Measurements from ENCODE around the gene NSD1. TPM values are rescaled to one million over a fixed set of nuclear protein-coding genes. Genes with fewer than 3 reads are reported as not detected.
A peak's percentile ranks its signal among the peaks of the same experiment; 100 is the strongest.

Gene NSD1
- total RNA-seq, 1 experiment from 2014 or later = 58.8 TPM

DNA sequence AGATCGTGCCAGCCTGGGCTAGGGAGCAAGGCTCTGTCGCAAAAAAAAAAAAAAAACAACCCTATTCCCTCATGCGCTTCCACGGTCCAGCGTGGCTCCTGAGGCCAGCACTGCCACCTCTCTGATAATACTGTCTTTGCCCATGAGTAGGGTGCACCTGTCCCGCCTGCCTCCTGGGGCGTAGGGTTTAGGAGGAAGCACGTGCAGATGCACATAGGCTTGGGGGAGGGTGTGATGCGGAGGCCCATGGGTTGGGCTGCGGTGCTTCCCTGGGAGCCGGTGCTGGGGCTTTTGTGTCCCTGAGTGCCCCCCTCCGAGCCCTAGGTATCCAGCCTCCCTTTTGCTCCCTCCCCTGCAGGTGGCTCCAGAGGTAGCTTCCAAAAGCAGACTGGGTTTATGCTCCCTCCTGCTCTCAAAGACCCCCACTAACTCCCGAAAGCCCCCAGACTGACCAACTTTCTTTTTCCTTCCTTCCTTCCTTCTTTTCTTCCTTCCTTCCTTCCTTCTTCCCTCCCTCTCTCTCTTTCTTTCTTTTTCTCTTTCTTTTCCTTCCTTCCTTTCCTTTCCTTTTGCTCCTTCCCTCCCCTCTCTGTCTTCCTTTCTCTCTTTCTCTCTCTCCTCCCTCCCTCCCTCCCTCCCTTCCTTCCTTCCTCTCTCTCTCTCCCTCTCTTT lies 34.0 kb upstream of the NSD1 start:
- no peaks in the 10 kb centered on the region for H3K9me2 ChIP-seq (ENCODE audit: insufficient read depth)
- ATAC-seq (peak; percentile 48), DNase-seq (ENCODE audit: low read depth, low spot score) (no peak)
- no peaks in the 10 kb centered on the region for H3K27me3 ChIP-seq (ENCODE audit: insufficient read depth, low read length)
- ChIA-PET RAD21 (ENCODE audit: low non-redundant PET in 1 of 2, low total read pairs in 2 of 2, uncharacterized antibody in 2 of 2, unreplicated experiment in 2 of 2) (no interaction called here), CTCF (no interaction called here), POLR2A (no interaction called here)
- no peak overlapping the region for H3K9ac ChIP-seq (ENCODE audit: low read length)
- H3K36me3 ChIP-seq (ENCODE audit: control insufficient read depth in 1 of 2, insufficient read depth in 2 of 2, low read length in 2 of 2) = 0 out of 4 replicates have a peak, but pooled peaks cover 0 to 2% of the 10 kb centered on the region in 2 experiments
- no peak overlapping the region for H2AFZ ChIP-seq (ENCODE audit: low read depth, low read length, poor library complexity, severe bottlenecking)
- intact Hi-C loops (cut with micrococcal nuclease) = no loop called here
- H3K27ac ChIP-seq (ENCODE audit: low read depth, low read length) = no peak overlapping the region
- peaks cover 0 to 6% of the 10 kb centered on the region in 2 experiments; a peak in 1 of 4 replicates for H3K4me1 ChIP-seq (ENCODE audit: control insufficient read depth in 1 of 2, insufficient read depth in 2 of 2, low read length in 2 of 2)
- H3K9me3 ChIP-seq (ENCODE audit: control insufficient read depth in 1 of 2, insufficient read depth in 1 of 2, low read depth in 1 of 2, low read length in 2 of 2) = no peaks in the 10 kb centered on the region
- H3K4me3 ChIP-seq (replicated peaks in 1 of 2; ENCODE audit: low read depth in 1 of 2, low read length in 2 of 2) = no peak overlapping the region
- BruUV-seq (replicated peaks) = no TSS peak
- no peaks in the 10 kb centered on the region for H4K20me1 ChIP-seq (ENCODE audit: insufficient read depth)
- H3K79me2 ChIP-seq (ENCODE audit: insufficient read depth, low read length) = no peaks in the 10 kb centered on the region
- H3K4me2 ChIP-seq (ENCODE audit: low read length) = no peak overlapping the region
- no peak for TF ChIP-seq YY1 (IDR thresholded peaks at IDR 0.05; ENCODE audit: extremely low read depth, insufficient replicate concordance, low read depth, low read length)
- TF ChIP-seq, protein P1, sequence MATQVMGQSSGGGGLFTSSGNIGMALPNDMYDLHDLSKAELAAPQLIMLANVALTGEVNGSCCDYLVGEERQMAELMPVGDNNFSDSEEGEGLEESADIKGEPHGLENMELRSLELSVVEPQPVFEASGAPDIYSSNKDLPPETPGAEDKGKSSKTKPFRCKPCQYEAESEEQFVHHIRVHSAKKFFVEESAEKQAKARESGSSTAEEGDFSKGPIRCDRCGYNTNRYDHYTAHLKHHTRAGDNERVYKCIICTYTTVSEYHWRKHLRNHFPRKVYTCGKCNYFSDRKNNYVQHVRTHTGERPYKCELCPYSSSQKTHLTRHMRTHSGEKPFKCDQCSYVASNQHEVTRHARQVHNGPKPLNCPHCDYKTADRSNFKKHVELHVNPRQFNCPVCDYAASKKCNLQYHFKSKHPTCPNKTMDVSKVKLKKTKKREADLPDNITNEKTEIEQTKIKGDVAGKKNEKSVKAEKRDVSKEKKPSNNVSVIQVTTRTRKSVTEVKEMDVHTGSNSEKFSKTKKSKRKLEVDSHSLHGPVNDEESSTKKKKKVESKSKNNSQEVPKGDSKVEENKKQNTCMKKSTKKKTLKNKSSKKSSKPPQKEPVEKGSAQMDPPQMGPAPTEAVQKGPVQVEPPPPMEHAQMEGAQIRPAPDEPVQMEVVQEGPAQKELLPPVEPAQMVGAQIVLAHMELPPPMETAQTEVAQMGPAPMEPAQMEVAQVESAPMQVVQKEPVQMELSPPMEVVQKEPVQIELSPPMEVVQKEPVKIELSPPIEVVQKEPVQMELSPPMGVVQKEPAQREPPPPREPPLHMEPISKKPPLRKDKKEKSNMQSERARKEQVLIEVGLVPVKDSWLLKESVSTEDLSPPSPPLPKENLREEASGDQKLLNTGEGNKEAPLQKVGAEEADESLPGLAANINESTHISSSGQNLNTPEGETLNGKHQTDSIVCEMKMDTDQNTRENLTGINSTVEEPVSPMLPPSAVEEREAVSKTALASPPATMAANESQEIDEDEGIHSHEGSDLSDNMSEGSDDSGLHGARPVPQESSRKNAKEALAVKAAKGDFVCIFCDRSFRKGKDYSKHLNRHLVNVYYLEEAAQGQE (IDR thresholded peaks at IDR 0.05; ENCODE audit: low read depth) = no peak
- TF ChIP-seq POLR2AphosphoS5 (IDR thresholded peaks at IDR 0.05; ENCODE audit: low read depth, low read length) = no peak
- no peak for TF ChIP-seq ZFX (IDR thresholded peaks at IDR 0.05)
- TF ChIP-seq ELF1 (IDR thresholded peaks at IDR 0.05; ENCODE audit: borderline replicate concordance, low read depth) = no peak
- TF ChIP-seq JUND (IDR thresholded peaks at IDR 0.05) = no peak
- TF ChIP-seq FOSL1 (IDR thresholded peaks at IDR 0.05; ENCODE audit: low read depth) = no peak
- TF ChIP-seq EGR1 (IDR thresholded peaks at IDR 0.05; ENCODE audit: low read depth) = no peak
- TF ChIP-seq, protein P2, sequence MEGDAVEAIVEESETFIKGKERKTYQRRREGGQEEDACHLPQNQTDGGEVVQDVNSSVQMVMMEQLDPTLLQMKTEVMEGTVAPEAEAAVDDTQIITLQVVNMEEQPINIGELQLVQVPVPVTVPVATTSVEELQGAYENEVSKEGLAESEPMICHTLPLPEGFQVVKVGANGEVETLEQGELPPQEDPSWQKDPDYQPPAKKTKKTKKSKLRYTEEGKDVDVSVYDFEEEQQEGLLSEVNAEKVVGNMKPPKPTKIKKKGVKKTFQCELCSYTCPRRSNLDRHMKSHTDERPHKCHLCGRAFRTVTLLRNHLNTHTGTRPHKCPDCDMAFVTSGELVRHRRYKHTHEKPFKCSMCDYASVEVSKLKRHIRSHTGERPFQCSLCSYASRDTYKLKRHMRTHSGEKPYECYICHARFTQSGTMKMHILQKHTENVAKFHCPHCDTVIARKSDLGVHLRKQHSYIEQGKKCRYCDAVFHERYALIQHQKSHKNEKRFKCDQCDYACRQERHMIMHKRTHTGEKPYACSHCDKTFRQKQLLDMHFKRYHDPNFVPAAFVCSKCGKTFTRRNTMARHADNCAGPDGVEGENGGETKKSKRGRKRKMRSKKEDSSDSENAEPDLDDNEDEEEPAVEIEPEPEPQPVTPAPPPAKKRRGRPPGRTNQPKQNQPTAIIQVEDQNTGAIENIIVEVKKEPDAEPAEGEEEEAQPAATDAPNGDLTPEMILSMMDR (IDR thresholded peaks at IDR 0.05 in 2 of 3, conservative IDR thresholded peaks at IDR 0.05 in 1 of 3; ENCODE audit: borderline replicate concordance in 1 of 3, insufficient read depth in 1 of 3, low read depth in 2 of 3, low read length in 2 of 3) = no peak
- no peak for TF ChIP-seq CBX3 (IDR thresholded peaks at IDR 0.05; ENCODE audit: low read depth)
- no peak for TF ChIP-seq TCF7L2 (IDR thresholded peaks at IDR 0.05; ENCODE audit: borderline replicate concordance, extremely low read depth, insufficient read depth, insufficient read length)
- no peak for TF ChIP-seq SIN3A (IDR thresholded peaks at IDR 0.05; ENCODE audit: low read depth)
- no peak for TF ChIP-seq SP1 (IDR thresholded peaks at IDR 0.05; ENCODE audit: low read depth)
- TF ChIP-seq, protein P3, sequence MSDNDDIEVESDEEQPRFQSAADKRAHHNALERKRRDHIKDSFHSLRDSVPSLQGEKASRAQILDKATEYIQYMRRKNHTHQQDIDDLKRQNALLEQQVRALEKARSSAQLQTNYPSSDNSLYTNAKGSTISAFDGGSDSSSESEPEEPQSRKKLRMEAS (IDR thresholded peaks at IDR 0.05) = no peak
- TF ChIP-seq, protein P4, sequence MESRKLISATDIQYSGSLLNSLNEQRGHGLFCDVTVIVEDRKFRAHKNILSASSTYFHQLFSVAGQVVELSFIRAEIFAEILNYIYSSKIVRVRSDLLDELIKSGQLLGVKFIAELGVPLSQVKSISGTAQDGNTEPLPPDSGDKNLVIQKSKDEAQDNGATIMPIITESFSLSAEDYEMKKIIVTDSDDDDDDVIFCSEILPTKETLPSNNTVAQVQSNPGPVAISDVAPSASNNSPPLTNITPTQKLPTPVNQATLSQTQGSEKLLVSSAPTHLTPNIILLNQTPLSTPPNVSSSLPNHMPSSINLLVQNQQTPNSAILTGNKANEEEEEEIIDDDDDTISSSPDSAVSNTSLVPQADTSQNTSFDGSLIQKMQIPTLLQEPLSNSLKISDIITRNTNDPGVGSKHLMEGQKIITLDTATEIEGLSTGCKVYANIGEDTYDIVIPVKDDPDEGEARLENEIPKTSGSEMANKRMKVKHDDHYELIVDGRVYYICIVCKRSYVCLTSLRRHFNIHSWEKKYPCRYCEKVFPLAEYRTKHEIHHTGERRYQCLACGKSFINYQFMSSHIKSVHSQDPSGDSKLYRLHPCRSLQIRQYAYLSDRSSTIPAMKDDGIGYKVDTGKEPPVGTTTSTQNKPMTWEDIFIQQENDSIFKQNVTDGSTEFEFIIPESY (IDR thresholded peaks at IDR 0.05; ENCODE audit: extremely low read depth, insufficient replicate concordance, low read length) = no peak
- TF ChIP-seq ZNF274 (IDR thresholded peaks at IDR 0.05; ENCODE audit: low read depth, low read length) = no peak

Data from HCT116 (cell line).